RKO (cell line): ENCODE data around the gene FOXP2.
A peak's percentile ranks its signal among the peaks of the same experiment; 100 is the strongest.
"Not testable (repeated sequence)": the region's sequence is repeated elsewhere in the genome, so short reads cannot be mapped to it uniquely, and the experiment has no call there.

Experiments used
- DNase-seq: peaks from one replicate; pipeline ENCODE4 v3.0.0-alpha.2; 2016; ENCODE audit warnings: low spot score

Gene FOXP2

GRCh38 chr7:114422507-114423501 lies 8.2 kb downstream of the FOXP2 start:
- peak; percentile 57 for DNase-seq

GRCh38 chr7:114426382-114426781 lies 11.8 kb downstream of the FOXP2 start:
- no peak for DNase-seq

- DNase-seq: peak; percentile 60
These were observed 12.2 kb downstream of the FOXP2 start for GRCh38 chr7:114426824-114427223.

- DNase-seq: no peak
These were observed 13.6 kb downstream of the FOXP2 start for GRCh38 chr7:114428211-114428610.

- DNase-seq: no peak
These were observed 16.6 kb downstream of the FOXP2 start for GRCh38 chr7:114431189-114431588.

- no peak for DNase-seq
These were observed 17.4 kb downstream of the FOXP2 start for GRCh38 chr7:114432061-114432460.

GRCh38 chr7:114432703-114433102 lies 18.1 kb downstream of the FOXP2 start:
- no peak for DNase-seq

GRCh38 chr7:114439581-114439980 lies 25.0 kb downstream of the FOXP2 start:
- no peak for DNase-seq

- DNase-seq: not testable (repeated sequence)
These were observed 26.3 kb downstream of the FOXP2 start for GRCh38 chr7:114440927-114441326.

GRCh38 chr7:114444196-114444595 lies 29.6 kb downstream of the FOXP2 start:
- no peak for DNase-seq

- no peak for DNase-seq
These were observed 35.8 kb downstream of the FOXP2 start for GRCh38 chr7:114450431-114450830.

GRCh38 chr7:114459574-114459973 lies 45.0 kb downstream of the FOXP2 start:
- DNase-seq: no peak

- DNase-seq: no peak
These were observed 45.4 kb downstream of the FOXP2 start for GRCh38 chr7:114460021-114460420.

GRCh38 chr7:114466917-114467316 lies 52.3 kb downstream of the FOXP2 start:
- no peak for DNase-seq

GRCh38 chr7:114468844-114469243 lies 54.2 kb downstream of the FOXP2 start:
- DNase-seq: no peak

- DNase-seq: no peak
These were observed 58.4 kb downstream of the FOXP2 start for GRCh38 chr7:114472896-114473512.

- DNase-seq: no peak
These were observed 63.8 kb downstream of the FOXP2 start for GRCh38 chr7:114478384-114478783.

GRCh38 chr7:114481999-114482398 lies 67.4 kb downstream of the FOXP2 start:
- DNase-seq: no peak

GRCh38 chr7:114484226-114484625 lies 69.6 kb downstream of the FOXP2 start:
- no peak for DNase-seq

- no peak for DNase-seq
These were observed 72.6 kb downstream of the FOXP2 start for GRCh38 chr7:114487174-114487573.

GRCh38 chr7:114488696-114489095 lies 74.1 kb downstream of the FOXP2 start:
- no peak for DNase-seq

- DNase-seq: not testable (repeated sequence)
These were observed 82.9 kb downstream of the FOXP2 start for GRCh38 chr7:114497491-114497890.
